Ishikawa (cell line): ENCODE measurements around the gene CCL15.

Experiments
- CEBPB ChIP-seq: IDR thresholded peaks from 2 replicates; pipeline ENCODE4 v1.6.1; 2012
- EGR1 ChIP-seq: IDR thresholded peaks from 2 replicates; pipeline ENCODE4 v1.6.1; 2012
- EP300 ChIP-seq: IDR thresholded peaks from 2 replicates; pipeline ENCODE4 v1.6.1; 2012; ENCODE audit warnings: borderline replicate concordance
- NFIC ChIP-seq: IDR thresholded peaks from 2 replicates; pipeline ENCODE4 v1.6.1; 2012
- RAD21 ChIP-seq: IDR thresholded peaks from 2 replicates; pipeline ENCODE4 v1.6.1; 2012; ENCODE audit warnings: low read depth
- TAF1 ChIP-seq: IDR thresholded peaks from 2 replicates; pipeline ENCODE4 v1.6.1; 2012; ENCODE audit warnings: low read depth, mild to moderate bottlenecking
- TEAD4 ChIP-seq: IDR thresholded peaks from 2 replicates; pipeline ENCODE4 v1.6.1; 2012
- TF ChIP-seq, protein P1 (sequence below): IDR thresholded peaks from 2 replicates; pipeline ENCODE4 v1.6.1; 2012; ENCODE audit warnings: low read depth, mild to moderate bottlenecking
- TF ChIP-seq, protein P2 (sequence below): IDR thresholded peaks from 2 replicates; pipeline ENCODE4 v1.6.1; 2012

DNA sequence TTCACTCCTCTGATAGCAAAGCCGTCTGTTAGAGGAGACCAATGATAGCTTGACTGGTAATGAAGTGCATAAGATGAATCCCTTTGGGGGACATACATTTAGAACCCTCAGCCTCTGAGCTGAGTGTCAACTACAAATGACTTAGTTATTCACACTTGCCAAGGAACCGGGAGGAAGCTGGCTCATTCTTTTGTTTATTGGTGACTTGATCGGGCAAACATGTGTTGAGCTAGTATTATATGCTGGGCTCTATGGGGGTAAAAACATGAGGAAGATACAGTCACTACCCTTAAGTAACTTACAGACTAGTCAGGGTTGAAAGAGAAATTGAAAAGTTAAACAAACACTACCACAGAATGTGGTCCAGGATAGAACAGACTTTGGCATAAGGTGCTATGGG is 23.0 kb downstream of the CCL15 start:
- TF ChIP-seq, protein P1, sequence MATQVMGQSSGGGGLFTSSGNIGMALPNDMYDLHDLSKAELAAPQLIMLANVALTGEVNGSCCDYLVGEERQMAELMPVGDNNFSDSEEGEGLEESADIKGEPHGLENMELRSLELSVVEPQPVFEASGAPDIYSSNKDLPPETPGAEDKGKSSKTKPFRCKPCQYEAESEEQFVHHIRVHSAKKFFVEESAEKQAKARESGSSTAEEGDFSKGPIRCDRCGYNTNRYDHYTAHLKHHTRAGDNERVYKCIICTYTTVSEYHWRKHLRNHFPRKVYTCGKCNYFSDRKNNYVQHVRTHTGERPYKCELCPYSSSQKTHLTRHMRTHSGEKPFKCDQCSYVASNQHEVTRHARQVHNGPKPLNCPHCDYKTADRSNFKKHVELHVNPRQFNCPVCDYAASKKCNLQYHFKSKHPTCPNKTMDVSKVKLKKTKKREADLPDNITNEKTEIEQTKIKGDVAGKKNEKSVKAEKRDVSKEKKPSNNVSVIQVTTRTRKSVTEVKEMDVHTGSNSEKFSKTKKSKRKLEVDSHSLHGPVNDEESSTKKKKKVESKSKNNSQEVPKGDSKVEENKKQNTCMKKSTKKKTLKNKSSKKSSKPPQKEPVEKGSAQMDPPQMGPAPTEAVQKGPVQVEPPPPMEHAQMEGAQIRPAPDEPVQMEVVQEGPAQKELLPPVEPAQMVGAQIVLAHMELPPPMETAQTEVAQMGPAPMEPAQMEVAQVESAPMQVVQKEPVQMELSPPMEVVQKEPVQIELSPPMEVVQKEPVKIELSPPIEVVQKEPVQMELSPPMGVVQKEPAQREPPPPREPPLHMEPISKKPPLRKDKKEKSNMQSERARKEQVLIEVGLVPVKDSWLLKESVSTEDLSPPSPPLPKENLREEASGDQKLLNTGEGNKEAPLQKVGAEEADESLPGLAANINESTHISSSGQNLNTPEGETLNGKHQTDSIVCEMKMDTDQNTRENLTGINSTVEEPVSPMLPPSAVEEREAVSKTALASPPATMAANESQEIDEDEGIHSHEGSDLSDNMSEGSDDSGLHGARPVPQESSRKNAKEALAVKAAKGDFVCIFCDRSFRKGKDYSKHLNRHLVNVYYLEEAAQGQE, result no peak
- TF ChIP-seq EGR1, result no peak
- TF ChIP-seq NFIC, result no peak
- TF ChIP-seq EP300, result no peak
- no peak for TF ChIP-seq CEBPB
- TF ChIP-seq, protein P2, sequence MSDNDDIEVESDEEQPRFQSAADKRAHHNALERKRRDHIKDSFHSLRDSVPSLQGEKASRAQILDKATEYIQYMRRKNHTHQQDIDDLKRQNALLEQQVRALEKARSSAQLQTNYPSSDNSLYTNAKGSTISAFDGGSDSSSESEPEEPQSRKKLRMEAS, result no peak
- TF ChIP-seq TEAD4, result no peak
- TF ChIP-seq RAD21, result no peak
- TF ChIP-seq TAF1, result no peak
